Endothelial cell of umbilical vein (primary cell): ENCODE measurements around the gene ASB2. TPM values are rescaled to one million over a fixed set of nuclear protein-coding genes. Genes with fewer than 3 reads are reported as not detected.

Source experiments
- Bru-seq: library from RNA; stranded (reverse); fragments of 400-500 nt; gene quantifications from one replicate; lab custom pipeline; 2021; lab: Mats Ljungman, UMichigan
- BruChase-seq, 2 experiments: library from RNA; stranded (reverse); fragments of 400-500 nt; gene quantifications; one replicate each; lab custom pipeline; 2021; lab: Mats Ljungman, UMichigan
- BruUV-seq: library from RNA; stranded (reverse); fragments of 400-500 nt; replicated peaks from 2 replicates; lab custom pipeline; 2021; lab: Mats Ljungman, UMichigan
- CTCF ChIA-PET: fragments of 300-600, 350-600 bp; sonication (Branson Sonifier 250); formaldehyde crosslinking; loops from one replicate; lab custom pipeline; 2021; ENCODE audit warnings: antibody characterized with exemption, inconsistent platforms; lab: Charles Lee
- POLR2A ChIA-PET: fragments of 300-600, 350-600 bp; sonication (Branson Sonifier 250); formaldehyde crosslinking; loops from one replicate; lab custom pipeline; 2021; ENCODE audit warnings: antibody characterized with exemption, inconsistent platforms; lab: Charles Lee
- DNase-seq: peaks from one replicate; pipeline ENCODE4 v3.0.0-alpha.2; 2011; ENCODE audit warnings: low read depth, low spot score
- FAIRE-seq: peaks from 2 replicates; lab custom pipeline; 2011; peaks lifted over from hg19 to GRCh38; lab: Jason Lieb, UNC
- H2AFZ ChIP-seq: 2 replicates; pipeline ENCODE4 v1.6.0; 2012; ENCODE audit warnings: low read depth, low read length, control low read depth, inconsistent platforms
- H3K27ac ChIP-seq: 2 replicates; pipeline ENCODE4 v1.5.1; 2011; ENCODE audit warnings: low read depth, mild to moderate bottlenecking, control low read depth, low read length, moderate library complexity; ENCODE audit not compliant: insufficient read depth
- H3K27me3 ChIP-seq, 2 experiments: 2 replicates each; pipeline versions ENCODE4 v1.6.0 to v1.6.1; 2011; ENCODE audit warnings: low read length in 2 of 2, mixed read lengths in 1 of 2; ENCODE audit not compliant: control insufficient read depth in 2 of 2, insufficient read depth in 2 of 2
- H3K36me3 ChIP-seq, 2 experiments: 2 replicates in 1 of 2; 3 replicates in 1 of 2; pipeline ENCODE4 v1.5.1; 2011; ENCODE audit warnings: low read length in 2 of 2, mild to moderate bottlenecking in 1 of 2, moderate library complexity in 1 of 2; ENCODE audit not compliant: control insufficient read depth in 2 of 2, insufficient read depth in 2 of 2; ENCODE audit errors: extremely low read depth in 1 of 2
- H3K4me1 ChIP-seq: 3 replicates; pipeline ENCODE4 v1.5.1; 2011; ENCODE audit warnings: mild to moderate bottlenecking, low read length; ENCODE audit not compliant: control insufficient read depth, insufficient read depth; ENCODE audit errors: extremely low read depth
- H3K4me2 ChIP-seq: 2 replicates; pipeline ENCODE4 v1.6.1; 2011; ENCODE audit warnings: low read length, control low read depth, mixed read lengths; ENCODE audit not compliant: insufficient read depth
- H3K4me3 ChIP-seq, 3 experiments: fragments of 200-600 bp in 1 of 3; sonication (generic), shearing (Covaris generic) in 1 of 3; replicated peaks in 1 of 3; 2 replicates each; pipeline ENCODE4 v1.5.1; 2011 to 2016; ENCODE audit warnings: control low read depth in 3 of 3, low read length in 3 of 3, mild to moderate bottlenecking in 2 of 3, inconsistent platforms in 1 of 3, low read depth in 1 of 3, moderate library complexity in 1 of 3; ENCODE audit not compliant: insufficient read depth in 1 of 3
- H3K79me2 ChIP-seq: 2 replicates; pipeline ENCODE4 v1.6.0; 2012; ENCODE audit warnings: low read length, inconsistent platforms; ENCODE audit not compliant: control insufficient read depth, insufficient read depth
- H3K9ac ChIP-seq: replicated peaks from 2 replicates; pipeline ENCODE3; 2011; ENCODE audit warnings: low read length, control low read depth; ENCODE audit not compliant: insufficient read depth; ENCODE audit errors: extremely low read depth
- H3K9me1 ChIP-seq: replicated peaks from 3 replicates; pipeline ENCODE4 v1.6.0; 2011; ENCODE audit warnings: mild to moderate bottlenecking, low read length; ENCODE audit not compliant: control insufficient read depth, insufficient read depth; ENCODE audit errors: extremely low read depth
- H3K9me3 ChIP-seq: replicated peaks from 2 replicates; pipeline ENCODE4 v1.5.1; 2012; ENCODE audit warnings: low read length, inconsistent platforms; ENCODE audit not compliant: control insufficient read depth, insufficient read depth
- H4K20me1 ChIP-seq: replicated peaks from 2 replicates; pipeline ENCODE3; 2011; ENCODE audit warnings: mild to moderate bottlenecking, low read length; ENCODE audit not compliant: control insufficient read depth, insufficient read depth; ENCODE audit errors: extremely low read depth
- EZH2 ChIP-seq: IDR thresholded peaks from 2 replicates; pipeline ENCODE4 v1.6.1; 2012; ENCODE audit warnings: borderline replicate concordance, low read depth, mild to moderate bottlenecking, moderate library complexity, low read length, inconsistent platforms; ENCODE audit not compliant: severe bottlenecking
- FOS ChIP-seq: IDR thresholded peaks from 2 replicates; pipeline ENCODE4 v1.6.1; 2011; ENCODE audit warnings: mild to moderate bottlenecking, low read length, moderate library complexity, borderline replicate concordance; ENCODE audit not compliant: insufficient read depth
- GATA2 ChIP-seq: IDR thresholded peaks from 2 replicates; pipeline ENCODE4 v1.7.0; 2011; ENCODE audit warnings: low read depth, mild to moderate bottlenecking, moderate library complexity, mixed read lengths, low read length; ENCODE audit not compliant: insufficient read length, insufficient read depth
- JUN ChIP-seq: IDR thresholded peaks from 2 replicates; pipeline ENCODE4 v1.6.1; 2011; ENCODE audit warnings: borderline replicate concordance, low read depth; ENCODE audit not compliant: insufficient read length, insufficient read depth
- MYC ChIP-seq: IDR thresholded peaks from one replicate; pipeline ENCODE4 v1.6.1; 2011; ENCODE audit warnings: mild to moderate bottlenecking, low read depth, low read length
- POLR2A ChIP-seq: IDR thresholded peaks from 2 replicates; pipeline ENCODE4 v1.6.1; 2012; ENCODE audit warnings: low read depth, mild to moderate bottlenecking, control low read depth, low read length
- POLR2AphosphoS5 ChIP-seq: IDR thresholded peaks from 2 replicates; pipeline ENCODE4 v1.6.1; 2012; ENCODE audit warnings: low read depth, mild to moderate bottlenecking, control low read depth, low read length, moderate library complexity; ENCODE audit not compliant: insufficient read depth
- dilution Hi-C: fragments of 300-500 bp; cut with MboI; formaldehyde crosslinking; loops from one replicate; pipeline ENCODE4 v1.15.0; 2019; ENCODE audit warnings: low sequenced_read_pairs; ENCODE audit not compliant: extremely low pct_ligation_motif_present
- intact Hi-C: fragments of 100-400 bp; cut with micrococcal nuclease; formaldehyde crosslinking; loops from one replicate; pipeline ENCODE4 v1.10.0; 2022
- long read RNA-seq: library from polyadenylated mRNA; stranded (forward); transcript quantifications from one replicate; pipeline ENCODE4 v2.0.0, GENCODE V29; 2021
- polyA minus RNA-seq, 3 experiments: library from RNA; depleted of rRNA, polyadenylated mRNA; stranded (reverse); fragments of >200 nt; gene quantifications; 1 replicate in 1 of 3; 2 replicates in 2 of 3; pipeline ENCODE4 v1.2.3, GENCODE V29; 2011
- polyA plus RNA-seq, 4 experiments: library from polyadenylated mRNA; depleted of rRNA in 3 of 4; stranded (reverse) in 3 of 4; unstranded in 1 of 4; fragments of >200 nt; gene quantifications; 2 replicates each; pipeline versions ENCODE4 v1.2.1 to v1.2.3, GENCODE V29; 2011 to 2012; ENCODE audit warnings: missing spikeins in 1 of 4
- total RNA-seq: library from RNA; stranded (reverse); gene quantifications from 2 replicates; pipeline ENCODE4 v1.2.3, GENCODE V29; 2021
- TF ChIP-seq, protein P1 (sequence below), 2 donors: IDR thresholded peaks; 1 replicate in 1 of 2; 2 replicates in 1 of 2; pipeline ENCODE4 v1.5.1; 2011; ENCODE audit warnings: low read length in 2 of 2, mild to moderate bottlenecking in 2 of 2, moderate library complexity in 2 of 2, control low read depth in 1 of 2, inconsistent platforms in 1 of 2, low read depth in 1 of 2; ENCODE audit not compliant: insufficient read depth in 1 of 2; ENCODE audit errors: extremely low read depth in 1 of 2
- TF ChIP-seq, protein P2 (sequence below): IDR thresholded peaks from 2 replicates; pipeline ENCODE4 v1.6.1; 2011; ENCODE audit not compliant: insufficient read depth, insufficient read length

ASB2 gene, protein sequence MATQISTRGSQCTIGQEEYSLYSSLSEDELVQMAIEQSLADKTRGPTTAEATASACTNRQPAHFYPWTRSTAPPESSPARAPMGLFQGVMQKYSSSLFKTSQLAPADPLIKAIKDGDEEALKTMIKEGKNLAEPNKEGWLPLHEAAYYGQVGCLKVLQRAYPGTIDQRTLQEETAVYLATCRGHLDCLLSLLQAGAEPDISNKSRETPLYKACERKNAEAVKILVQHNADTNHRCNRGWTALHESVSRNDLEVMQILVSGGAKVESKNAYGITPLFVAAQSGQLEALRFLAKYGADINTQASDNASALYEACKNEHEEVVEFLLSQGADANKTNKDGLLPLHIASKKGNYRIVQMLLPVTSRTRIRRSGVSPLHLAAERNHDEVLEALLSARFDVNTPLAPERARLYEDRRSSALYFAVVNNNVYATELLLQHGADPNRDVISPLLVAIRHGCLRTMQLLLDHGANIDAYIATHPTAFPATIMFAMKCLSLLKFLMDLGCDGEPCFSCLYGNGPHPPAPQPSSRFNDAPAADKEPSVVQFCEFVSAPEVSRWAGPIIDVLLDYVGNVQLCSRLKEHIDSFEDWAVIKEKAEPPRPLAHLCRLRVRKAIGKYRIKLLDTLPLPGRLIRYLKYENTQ
- total RNA-seq (not detected in 2 replicates), polyA plus RNA-seq (not detected in 2 replicates), polyA minus RNA-seq (not detected in 2 replicates), Bru-seq, nascent RNA (not detected), BruChase-seq, experiment 1, labeled RNA remaining after a 6-hour chase (not detected), BruChase-seq, experiment 2, labeled RNA remaining after a 2-hour chase (not detected)
- not detected in 2 replicates for polyA plus RNA-seq (2011; cell fraction: cytosol; rRNA removed)
- not detected in 2 replicates for polyA plus RNA-seq (2011; cell fraction: nucleus; rRNA removed)
- polyA plus RNA-seq (2012), result not detected in 2 replicates
- not detected for polyA minus RNA-seq (2011; cell fraction: cytosol; rRNA and poly(A)+ RNA removed)
- polyA minus RNA-seq (2011; cell fraction: nucleus; rRNA and poly(A)+ RNA removed), result not detected in 2 replicates
- long read RNA-seq, result 0 reads

DNA sequence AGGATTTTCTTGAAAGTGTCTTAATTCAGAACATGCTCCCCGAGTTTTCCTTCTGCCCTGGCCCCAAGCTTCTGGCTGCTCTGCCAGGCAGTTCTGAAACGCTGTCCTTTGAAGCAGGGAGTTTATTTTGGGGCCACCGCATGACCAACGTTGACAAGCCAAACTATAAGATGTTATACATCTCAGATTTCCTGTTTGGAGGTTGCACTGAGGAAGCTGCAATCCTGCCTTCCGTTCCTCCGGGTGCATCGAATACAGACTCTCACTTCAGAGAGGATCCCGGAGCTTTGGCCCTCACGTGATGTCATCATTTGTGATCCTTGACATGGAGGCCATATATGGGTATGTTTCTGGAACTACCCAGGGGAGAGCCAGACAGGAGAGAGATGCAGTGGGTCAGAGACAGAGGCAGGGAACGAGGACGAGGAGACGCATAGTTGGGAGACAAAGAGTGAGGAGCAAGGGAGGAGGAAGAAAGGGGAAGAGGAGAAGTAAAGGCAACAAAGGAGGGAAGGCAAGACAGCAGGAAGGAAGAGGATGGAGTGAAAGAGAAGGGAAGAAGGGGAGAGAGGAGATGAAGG is at the start of gene ASB2:
ASB2 (minus strand) TSS at position 94 of the 581 bp plus-strand sequence. CDS start 12,031 bp downstream, outside the sequence.
- POLR2A ChIA-PET, result no interaction called here
- dilution Hi-C loops, result no loop called here

More for the DNA sequence above, at the start of gene ASB2:
- TF ChIP-seq GATA2, result no peak
- TF ChIP-seq, protein P1, sequence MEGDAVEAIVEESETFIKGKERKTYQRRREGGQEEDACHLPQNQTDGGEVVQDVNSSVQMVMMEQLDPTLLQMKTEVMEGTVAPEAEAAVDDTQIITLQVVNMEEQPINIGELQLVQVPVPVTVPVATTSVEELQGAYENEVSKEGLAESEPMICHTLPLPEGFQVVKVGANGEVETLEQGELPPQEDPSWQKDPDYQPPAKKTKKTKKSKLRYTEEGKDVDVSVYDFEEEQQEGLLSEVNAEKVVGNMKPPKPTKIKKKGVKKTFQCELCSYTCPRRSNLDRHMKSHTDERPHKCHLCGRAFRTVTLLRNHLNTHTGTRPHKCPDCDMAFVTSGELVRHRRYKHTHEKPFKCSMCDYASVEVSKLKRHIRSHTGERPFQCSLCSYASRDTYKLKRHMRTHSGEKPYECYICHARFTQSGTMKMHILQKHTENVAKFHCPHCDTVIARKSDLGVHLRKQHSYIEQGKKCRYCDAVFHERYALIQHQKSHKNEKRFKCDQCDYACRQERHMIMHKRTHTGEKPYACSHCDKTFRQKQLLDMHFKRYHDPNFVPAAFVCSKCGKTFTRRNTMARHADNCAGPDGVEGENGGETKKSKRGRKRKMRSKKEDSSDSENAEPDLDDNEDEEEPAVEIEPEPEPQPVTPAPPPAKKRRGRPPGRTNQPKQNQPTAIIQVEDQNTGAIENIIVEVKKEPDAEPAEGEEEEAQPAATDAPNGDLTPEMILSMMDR (IDR thresholded peaks at IDR 0.05; ENCODE audit: extremely low read depth in 1 of 2, insufficient read depth in 1 of 2, low read depth in 1 of 2, low read length in 2 of 2), result no peak
- no peak for TF ChIP-seq MYC
- TF ChIP-seq, protein P2, sequence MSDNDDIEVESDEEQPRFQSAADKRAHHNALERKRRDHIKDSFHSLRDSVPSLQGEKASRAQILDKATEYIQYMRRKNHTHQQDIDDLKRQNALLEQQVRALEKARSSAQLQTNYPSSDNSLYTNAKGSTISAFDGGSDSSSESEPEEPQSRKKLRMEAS, result no peak
- no peak for TF ChIP-seq EZH2
- no peak for TF ChIP-seq POLR2A
- no peak for TF ChIP-seq FOS
- no peak for TF ChIP-seq JUN
- no peak for TF ChIP-seq POLR2AphosphoS5
- H3K4me1 ChIP-seq, result no peaks in the 10 kb centered on the region
- H3K4me3 ChIP-seq, result no peak within 1 kb of the TSS
- H3K9ac ChIP-seq, result no peak within 1 kb of the TSS
- no peaks in the 10 kb centered on the region for H3K9me3 ChIP-seq
- FAIRE-seq (no peak), DNase-seq (no peak)
- H3K27ac ChIP-seq, result no peak within 1 kb of the TSS
- no peaks in the 10 kb centered on the region for H3K9me1 ChIP-seq
- intact Hi-C loops, result no loop called here
- H4K20me1 ChIP-seq, result no peaks in the 10 kb centered on the region
- no peaks in the 10 kb centered on the region for H3K79me2 ChIP-seq
- no peak within 1 kb of the TSS for H2AFZ ChIP-seq
- CTCF ChIA-PET, result interaction anchor here (0.9 kb wide), 1 partner anchor 37 kb away, joined by 3 read pairs; no protein-coding TSS in a partner anchor
- no TSS peak for BruUV-seq
- no peaks in the 10 kb centered on the region for H3K27me3 ChIP-seq
- H3K4me2 ChIP-seq, result no peak within 1 kb of the TSS
- H3K36me3 ChIP-seq, result no peaks in the 10 kb centered on the region
